SK-N-SH (cell line): Measurements from ENCODE around the gene FOXK2. TPM values are rescaled to one million over a fixed set of nuclear protein-coding genes. Genes with fewer than 3 reads are reported as not detected.

Experiments used
- CTCF ChIA-PET: fragments of 300-600, 350-600 bp; formaldehyde crosslinking; extraction: SDS; loops from one replicate; lab custom pipeline; 2021; lab: Yijun Ruan, JAX
- POLR2A ChIA-PET: fragments of 350-600 bp; sonication (Branson Sonifier 250); formaldehyde crosslinking; extraction: SDS; loops from one replicate; lab custom pipeline; 2020; ENCODE audit warnings: antibody characterized with exemption, inconsistent platforms; lab: Yijun Ruan, JAX
- DNase-seq: peaks from one replicate; pipeline ENCODE4 v3.0.0; 2012
- H2AFZ ChIP-seq: fragments of 200-600 bp; sonication (generic); 2 replicates; pipeline ENCODE4 v1.8.1; 2016; ENCODE audit warnings: antibody characterized with exemption, mild to moderate bottlenecking, low read depth
- H3F3A ChIP-seq: fragments of 200-600 bp; sonication (generic); replicated peaks from 2 replicates; pipeline ENCODE3; 2016; ENCODE audit warnings: antibody characterized with exemption, mild to moderate bottlenecking; ENCODE audit not compliant: insufficient read depth
- H3K27ac ChIP-seq, 2 experiments: fragments of 200-500 bp in 1 of 2; fragments of 200-600 bp in 1 of 2; sonication (Bioruptor generic) in 1 of 2; sonication (generic), shearing (Covaris generic) in 1 of 2; 2 replicates each; pipeline versions ENCODE4 v1.5.1 to v1.6.1; 2014 to 2016; ENCODE audit warnings: low read depth in 2 of 2, inconsistent platforms in 1 of 2, low read length in 1 of 2, mild to moderate bottlenecking in 1 of 2, mixed read lengths in 1 of 2
- H3K27me3 ChIP-seq: fragments of 200-600 bp; sonication (generic), shearing (Covaris generic); 2 replicates; pipeline ENCODE4 v1.6.1; 2016; ENCODE audit warnings: mixed run types; ENCODE audit not compliant: insufficient read depth
- H3K36me3 ChIP-seq, 2 experiments: fragments of 200-500 bp in 1 of 2; fragments of 200-600 bp in 1 of 2; sonication (Bioruptor generic) in 1 of 2; sonication (generic) in 1 of 2; replicated peaks in 1 of 2; 2 replicates each; pipeline versions ENCODE3 to v1.5.1; 2014 to 2016; ENCODE audit warnings: low read length in 1 of 2, mild to moderate bottlenecking in 1 of 2; ENCODE audit not compliant: insufficient read depth in 2 of 2, control insufficient read depth in 1 of 2
- H3K4me1 ChIP-seq, 2 experiments: fragments of 200-500 bp in 1 of 2; fragments of 200-600 bp in 1 of 2; sonication (Bioruptor generic) in 1 of 2; sonication (generic), shearing (Covaris generic) in 1 of 2; 2 replicates each; pipeline versions ENCODE4 v1.5.1 to v1.6.1; 2014 to 2016; ENCODE audit warnings: low read depth in 1 of 2, low read length in 1 of 2, mixed run types in 1 of 2; ENCODE audit not compliant: insufficient read depth in 2 of 2, control insufficient read depth in 1 of 2
- H3K4me2 ChIP-seq: fragments of 200-600 bp; sonication (generic), shearing (Covaris generic); 2 replicates; pipeline ENCODE4 v1.6.1; 2017; ENCODE audit warnings: mixed run types
- H3K4me3 ChIP-seq, 2 experiments: fragments of 200-500 bp in 1 of 2; fragments of 200-600 bp in 1 of 2; sonication (Bioruptor generic) in 1 of 2; sonication (generic), shearing (Covaris generic) in 1 of 2; 2 replicates each; pipeline versions ENCODE4 v1.5.1 to v1.8.1; 2014 to 2016; ENCODE audit warnings: low read depth in 2 of 2, inconsistent platforms in 1 of 2, low read length in 1 of 2, mild to moderate bottlenecking in 1 of 2, mixed read lengths in 1 of 2, moderate library complexity in 1 of 2
- H3K79me2 ChIP-seq: fragments of 200-600 bp; sonication (generic); 2 replicates; pipeline ENCODE4 v1.8.1; 2017; ENCODE audit warnings: mild to moderate bottlenecking; ENCODE audit not compliant: insufficient read depth
- H3K9ac ChIP-seq: fragments of 200-600 bp; sonication (generic); 2 replicates; pipeline ENCODE4 v1.6.1; 2017; ENCODE audit warnings: mixed run types
- H3K9me2 ChIP-seq: fragments of 200-600 bp; sonication (generic); 2 replicates; pipeline ENCODE4 v1.6.1; 2017; ENCODE audit warnings: mixed run types
- H3K9me3 ChIP-seq: fragments of 200-600 bp; sonication (generic); 2 replicates; pipeline ENCODE4 v1.6.1; 2017; ENCODE audit warnings: mixed run types, mild to moderate bottlenecking, moderate library complexity
- H4K20me1 ChIP-seq: fragments of 200-600 bp; sonication (generic); 2 replicates; pipeline ENCODE4 v1.6.1; 2017; ENCODE audit warnings: mild to moderate bottlenecking, mixed run types; ENCODE audit not compliant: insufficient read depth
- EZH2phosphoT487 ChIP-seq: fragments of 200-600 bp; sonication (generic); IDR thresholded peaks from 2 replicates; pipeline ENCODE4 v1.6.1; 2017; ENCODE audit warnings: low read depth, mixed run types, mild to moderate bottlenecking, antibody characterized with exemption, moderate library complexity, borderline replicate concordance
- FOXJ3 ChIP-seq: sonication (generic); formaldehyde crosslinking; IDR thresholded peaks from 2 replicates; pipeline ENCODE4 v1.5.1; 2020; ENCODE audit warnings: mild to moderate bottlenecking, missing genetic modification reagents
- IRF3 ChIP-seq: fragments of 150-350 bp; IDR thresholded peaks from 2 replicates; pipeline ENCODE4 v1.6.1; 2016; ENCODE audit warnings: mild to moderate bottlenecking, low read depth, low read length
- JUND ChIP-seq: IDR thresholded peaks from 2 replicates; pipeline ENCODE4 v1.4.0; 2012
- MEF2A ChIP-seq: IDR thresholded peaks from 2 replicates; pipeline ENCODE4 v1.4.0; 2012; ENCODE audit warnings: low read depth, borderline replicate concordance
- RCOR1 ChIP-seq: fragments of 150-350 bp; IDR thresholded peaks from 2 replicates; pipeline ENCODE4 v1.6.1; 2017; ENCODE audit warnings: antibody characterized with exemption, low read length
- SIN3A ChIP-seq: IDR thresholded peaks from 2 replicates; pipeline ENCODE4 v1.6.1; 2012; ENCODE audit warnings: low read depth, mild to moderate bottlenecking, low read length, moderate library complexity, borderline replicate concordance
- TCF12 ChIP-seq: IDR thresholded peaks from 2 replicates; pipeline ENCODE4 v1.4.0; 2012
- YY1 ChIP-seq: IDR thresholded peaks from 2 replicates; pipeline ENCODE4 v1.4.0; 2012; ENCODE audit warnings: low read depth, mild to moderate bottlenecking
- WGBS: methylation state at CpG from one replicate; pipeline ENCODE4 v1.1.6; 2017; ENCODE audit warnings: low lambda C conversion rate; 5-methylcytosine and 5-hydroxymethylcytosine counted together
- polyA plus RNA-seq, 3 experiments: library from polyadenylated mRNA; depleted of rRNA; stranded (reverse); fragments of >200 nt; gene quantifications; 2 replicates each; pipeline ENCODE4 v1.2.3, GENCODE V29; 2012
- TF ChIP-seq, protein P1 (sequence below): IDR thresholded peaks from 2 replicates; pipeline ENCODE4 v1.6.1; 2012; ENCODE audit warnings: mild to moderate bottlenecking, low read depth, low read length, moderate library complexity
- TF ChIP-seq, protein P2 (sequence below): fragments of 150-350 bp; IDR thresholded peaks from 2 replicates; pipeline ENCODE4 v1.6.1; 2017; ENCODE audit warnings: antibody characterized with exemption, low read length, low read depth, borderline replicate concordance

The FOXK2 gene
- polyA plus RNA-seq, 1 of the 3 experiments (the other 2 are of a cell fraction), result 36.4 TPM

DNA sequence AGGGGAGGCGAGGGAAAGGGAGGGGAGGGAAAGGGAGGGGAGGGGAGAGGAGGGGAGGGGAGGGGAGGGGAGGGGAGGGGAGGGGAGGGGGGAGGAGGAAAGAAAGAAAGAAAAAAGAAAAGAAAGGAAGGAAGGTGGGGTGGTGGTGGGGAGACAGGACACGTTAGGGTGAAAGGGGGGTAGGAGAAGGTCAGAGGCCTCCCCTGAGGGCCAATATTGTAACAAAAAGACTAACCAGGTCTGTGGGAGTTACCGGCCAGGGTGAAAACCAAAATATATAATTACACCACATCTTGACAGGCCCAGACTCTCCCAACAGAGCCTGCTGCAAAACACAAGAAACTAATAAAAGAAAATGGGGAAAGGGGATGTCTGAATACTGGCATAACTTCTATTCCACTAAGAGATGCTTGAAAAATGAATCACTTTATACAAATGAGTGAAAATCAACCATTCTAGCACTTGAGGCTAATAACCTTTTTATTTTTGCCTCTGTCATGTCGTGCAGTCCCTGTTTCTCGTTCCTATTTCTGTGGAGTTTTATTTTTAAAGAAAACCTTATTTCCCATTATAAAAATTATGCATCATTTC is 118.7 kb downstream of the FOXK2 start:
- Histone ChIP-seq H3K27ac (no peak overlapping the region), H3K27me3 (no peaks in the 10 kb centered on the region), H3K4me2 (no peak overlapping the region), H3K9ac (no peak overlapping the region), H3K36me3 (peaks cover 31 to 38% of the 10 kb centered on the region in 2 experiments), H3F3A (peaks cover 5% of the 10 kb centered on the region), H3K79me2 (peaks cover 99% of the 10 kb centered on the region), H3K9me2 (no peaks in the 10 kb centered on the region), H4K20me1 (peaks cover 93% of the 10 kb centered on the region), H3K4me3 (no peak overlapping the region), H3K9me3 (no peaks in the 10 kb centered on the region), H2AFZ (no peak overlapping the region), H3K4me1 (no peaks in the 10 kb centered on the region)
- WGBS, result 94% methylated on average over 5 of the region's 5 CpGs
- TF ChIP-seq EZH2phosphoT487 (no peak), FOXJ3 (no peak), JUND (no peak), TCF12 (no peak)
- TF ChIP-seq, protein P1, sequence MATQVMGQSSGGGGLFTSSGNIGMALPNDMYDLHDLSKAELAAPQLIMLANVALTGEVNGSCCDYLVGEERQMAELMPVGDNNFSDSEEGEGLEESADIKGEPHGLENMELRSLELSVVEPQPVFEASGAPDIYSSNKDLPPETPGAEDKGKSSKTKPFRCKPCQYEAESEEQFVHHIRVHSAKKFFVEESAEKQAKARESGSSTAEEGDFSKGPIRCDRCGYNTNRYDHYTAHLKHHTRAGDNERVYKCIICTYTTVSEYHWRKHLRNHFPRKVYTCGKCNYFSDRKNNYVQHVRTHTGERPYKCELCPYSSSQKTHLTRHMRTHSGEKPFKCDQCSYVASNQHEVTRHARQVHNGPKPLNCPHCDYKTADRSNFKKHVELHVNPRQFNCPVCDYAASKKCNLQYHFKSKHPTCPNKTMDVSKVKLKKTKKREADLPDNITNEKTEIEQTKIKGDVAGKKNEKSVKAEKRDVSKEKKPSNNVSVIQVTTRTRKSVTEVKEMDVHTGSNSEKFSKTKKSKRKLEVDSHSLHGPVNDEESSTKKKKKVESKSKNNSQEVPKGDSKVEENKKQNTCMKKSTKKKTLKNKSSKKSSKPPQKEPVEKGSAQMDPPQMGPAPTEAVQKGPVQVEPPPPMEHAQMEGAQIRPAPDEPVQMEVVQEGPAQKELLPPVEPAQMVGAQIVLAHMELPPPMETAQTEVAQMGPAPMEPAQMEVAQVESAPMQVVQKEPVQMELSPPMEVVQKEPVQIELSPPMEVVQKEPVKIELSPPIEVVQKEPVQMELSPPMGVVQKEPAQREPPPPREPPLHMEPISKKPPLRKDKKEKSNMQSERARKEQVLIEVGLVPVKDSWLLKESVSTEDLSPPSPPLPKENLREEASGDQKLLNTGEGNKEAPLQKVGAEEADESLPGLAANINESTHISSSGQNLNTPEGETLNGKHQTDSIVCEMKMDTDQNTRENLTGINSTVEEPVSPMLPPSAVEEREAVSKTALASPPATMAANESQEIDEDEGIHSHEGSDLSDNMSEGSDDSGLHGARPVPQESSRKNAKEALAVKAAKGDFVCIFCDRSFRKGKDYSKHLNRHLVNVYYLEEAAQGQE, result no peak
- CTCF ChIA-PET, result no interaction called here
- POLR2A ChIA-PET, result no interaction called here
- no peak for DNase-seq

GRCh38 chr17:82639628-82640027 is 120.1 kb downstream of the FOXK2 start:
- Histone ChIP-seq H3K9me3 (no peaks in the 10 kb centered on the region), H3K9ac (no peak overlapping the region), H3K9me2 (no peaks in the 10 kb centered on the region), H3K4me3 (no peak overlapping the region), H3K79me2 (peaks cover 99% of the 10 kb centered on the region), H3K4me2 (no peak overlapping the region), H4K20me1 (peaks cover 96% of the 10 kb centered on the region), H3K27ac (no peak overlapping the region), H3F3A (peaks cover 5% of the 10 kb centered on the region), H3K36me3 (peaks cover 39 to 42% of the 10 kb centered on the region in 2 experiments), H3K4me1 (no peaks in the 10 kb centered on the region), H3K27me3 (no peaks in the 10 kb centered on the region), H2AFZ (no peak overlapping the region)
- WGBS, result 90% methylated on average over 14 of the region's 14 CpGs
- TF ChIP-seq EZH2phosphoT487 (no peak), MEF2A (no peak), IRF3 (no peak), RCOR1 (no peak), YY1 (no peak), JUND (no peak), SIN3A (no peak)
- TF ChIP-seq, protein P2, sequence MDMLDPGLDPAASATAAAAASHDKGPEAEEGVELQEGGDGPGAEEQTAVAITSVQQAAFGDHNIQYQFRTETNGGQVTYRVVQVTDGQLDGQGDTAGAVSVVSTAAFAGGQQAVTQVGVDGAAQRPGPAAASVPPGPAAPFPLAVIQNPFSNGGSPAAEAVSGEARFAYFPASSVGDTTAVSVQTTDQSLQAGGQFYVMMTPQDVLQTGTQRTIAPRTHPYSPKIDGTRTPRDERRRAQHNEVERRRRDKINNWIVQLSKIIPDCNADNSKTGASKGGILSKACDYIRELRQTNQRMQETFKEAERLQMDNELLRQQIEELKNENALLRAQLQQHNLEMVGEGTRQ, result no peak
- ChIA-PET CTCF (interaction anchor here (1.0 kb wide), 1 partner anchor 24 kb away, joined by 3 read pairs; no protein-coding TSS in a partner anchor), POLR2A (no interaction called here)
- DNase-seq, result no peak
